HG03571 (cell line): ENCODE data around the gene SLC16A13.

Experiments
- ATAC-seq: cut with Tn5 transposase; IDR thresholded peaks from one replicate; pipeline ENCODE4 v1.9.1; 2021; ENCODE audit not compliant: unreplicated experiment

Gene SLC16A13

GRCh38 chr17:7011942-7012254, 23.9 kb upstream of the SLC16A13 start:
- ATAC-seq, result no peak

- peak; percentile 77 for ATAC-seq
These were observed 21.4 kb upstream of the SLC16A13 start for GRCh38 chr17:7014261-7014994.

GRCh38 chr17:7014995-7015958, 20.5 kb upstream of the SLC16A13 start:
- peak; percentile 8 for ATAC-seq

GRCh38 chr17:7016418-7016817, 19.4 kb upstream of the SLC16A13 start:
- ATAC-seq, result no peak

- no peak for ATAC-seq
These were observed 18.7 kb upstream of the SLC16A13 start for GRCh38 chr17:7016886-7017826.

- no peak for ATAC-seq
These were observed 18.0 kb upstream of the SLC16A13 start for GRCh38 chr17:7017827-7018200.

GRCh38 chr17:7018331-7018964, 17.4 kb upstream of the SLC16A13 start:
- no peak for ATAC-seq

- no peak for ATAC-seq
These were observed 16.4 kb upstream of the SLC16A13 start for GRCh38 chr17:7019367-7019766.

- no peak for ATAC-seq
These were observed 15.8 kb upstream of the SLC16A13 start for GRCh38 chr17:7019839-7020519.

- ATAC-seq, result no peak
These were observed 14.7 kb upstream of the SLC16A13 start for GRCh38 chr17:7020894-7021664.

- ATAC-seq, result no peak
These were observed 13.6 kb upstream of the SLC16A13 start for GRCh38 chr17:7021993-7022778.

GRCh38 chr17:7022781-7023571, 12.8 kb upstream of the SLC16A13 start, which contains the start of gene BCL6B:
Gene BCL6B, plus strand, starts transcription at chr17:7023050. Its CDS starts 622 bp downstream, at chr17:7023672.
- ATAC-seq, result no peak

- ATAC-seq, result no peak
These were observed 12.0 kb upstream of the SLC16A13 start for GRCh38 chr17:7023576-7024401.

GRCh38 chr17:7024402-7024785, 11.4 kb upstream of the SLC16A13 start:
- no peak for ATAC-seq

GRCh38 chr17:7025245-7025644, 10.6 kb upstream of the SLC16A13 start:
- no peak for ATAC-seq

GRCh38 chr17:7026471-7027115, 9.2 kb upstream of the SLC16A13 start:
- ATAC-seq, result no peak
